ENCODE results near the gene GRIP2. TPM values are rescaled to one million over a fixed set of nuclear protein-coding genes. Genes with fewer than 3 reads are reported as not detected.

The GRIP2 gene
- total and polyA plus RNA-seq, 7 donors = under 0.01 to 1.7 (median 0.68) TPM

DNA sequence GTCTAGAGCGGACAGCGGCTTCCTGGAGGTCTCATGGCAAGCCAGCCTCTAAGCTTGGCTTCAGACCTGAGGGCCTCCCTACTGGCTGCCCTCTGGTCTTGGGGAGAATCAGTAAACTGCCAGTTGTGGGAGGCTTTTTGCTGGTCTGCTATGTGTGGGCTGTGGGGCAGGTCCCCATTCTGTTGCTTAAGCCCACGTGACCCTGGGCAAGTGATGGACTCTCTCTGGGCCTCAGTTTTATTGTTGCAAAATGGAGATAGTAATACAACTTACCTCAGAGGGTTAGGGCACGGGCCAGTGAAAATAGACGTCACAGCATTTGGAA is 76.0 kb downstream of the GRIP2 start:
- WGBS, 2 donors = 89 to 97% methylated on average over 5 of the region's 5 CpGs
- Histone ChIP-seq H3K36me3 (peaks cover 0 to 9% (median 0%) of the 10 kb centered on the region in 4 donors), H3K27ac (no peak overlapping the region), H3K9me3 (no peaks in the 10 kb centered on the region), H3K27me3 (no peaks in the 10 kb centered on the region), H3K4me3 (no peak overlapping the region), H3K4me1 (peaks cover 0 to 19% (median 13%) of the 10 kb centered on the region in 4 donors)
- TF ChIP-seq CTCF (IDR thresholded peaks at IDR 0.05) (no peak), POLR2AphosphoS5 (IDR thresholded peaks at IDR 0.05) (no peak), EP300 (IDR thresholded peaks at IDR 0.05) (no peak), POLR2A (IDR thresholded peaks at IDR 0.05) (no peak)
- no peak for DNase-seq
- intact Hi-C loops (cut with DNase I) = loop anchor here (10.0 kb wide), 1 partner anchor 569 kb away; no protein-coding TSS in a partner anchor

DNA sequence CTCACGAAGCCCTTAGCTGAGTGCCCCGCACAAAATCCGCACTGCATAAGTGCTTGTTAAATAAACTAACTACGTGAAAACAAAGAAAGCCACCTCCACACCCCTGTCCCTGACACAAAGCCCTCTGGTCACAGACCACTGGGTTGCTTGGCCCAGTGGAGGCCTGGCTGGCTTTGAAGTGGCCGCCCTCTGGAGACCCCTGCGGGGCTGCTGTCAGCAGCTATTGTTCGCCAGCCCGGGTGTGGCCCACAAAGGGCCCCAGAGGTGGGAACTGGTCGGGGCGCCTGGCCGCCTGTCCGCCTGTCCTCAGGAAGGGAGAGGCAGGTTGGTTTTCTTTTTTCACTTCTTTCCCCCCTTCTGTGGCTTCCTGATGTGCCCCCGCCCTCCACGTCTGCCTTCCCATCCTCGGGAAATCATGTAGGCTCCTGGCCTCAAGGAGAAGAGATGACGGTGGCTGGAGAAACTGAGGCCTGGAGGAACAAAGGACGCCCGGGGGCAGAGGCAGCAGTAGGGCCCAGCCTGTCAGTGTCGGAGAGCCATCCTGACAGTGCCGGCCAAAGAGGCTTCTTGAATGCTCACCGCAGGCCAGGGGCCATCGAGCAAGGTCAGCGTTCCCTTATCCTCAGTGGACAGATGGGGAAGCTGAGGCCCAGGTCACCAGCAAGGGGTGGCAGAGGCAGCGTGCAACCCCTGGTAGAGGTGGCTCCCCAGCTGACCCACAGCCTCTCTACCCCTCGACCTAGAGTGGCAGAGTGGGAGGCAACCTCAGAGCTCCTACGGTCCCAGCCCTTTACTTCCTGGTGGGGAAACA is 76.6 kb downstream of the GRIP2 start:
- peaks cover 0 to 19% (median 13%) of the 10 kb centered on the region in 4 donors for H3K4me1 ChIP-seq
- intact Hi-C loops (cut with DNase I) = loop anchor here (10.0 kb wide), 1 partner anchor 569 kb away; no protein-coding TSS in a partner anchor
- no peaks in the 10 kb centered on the region for H3K27me3 ChIP-seq
- TF ChIP-seq EP300 (IDR thresholded peaks at IDR 0.05) = no peak
- TF ChIP-seq CTCF (IDR thresholded peaks at IDR 0.05) = no peak
- no peak for TF ChIP-seq POLR2AphosphoS5 (IDR thresholded peaks at IDR 0.05)
- TF ChIP-seq POLR2A (IDR thresholded peaks at IDR 0.05) = no peak
- H3K36me3 ChIP-seq = peaks cover 0 to 9% (median 0%) of the 10 kb centered on the region in 4 donors
- 86 to 92% methylated on average over 26 of the region's 26 CpGs for WGBS, 2 donors
- H3K4me3 ChIP-seq = no peak overlapping the region
- no peak overlapping the region for H3K27ac ChIP-seq
- no peak for DNase-seq
- no peaks in the 10 kb centered on the region for H3K9me3 ChIP-seq

- WGBS, 2 donors = 91% methylated on average over 9 of the region's 9 CpGs
- Histone ChIP-seq H3K36me3 (peaks cover 0 to 9% (median 0%) of the 10 kb centered on the region in 4 donors), H3K27me3 (no peaks in the 10 kb centered on the region), H3K4me1 (peaks cover 0 to 19% (median 13%) of the 10 kb centered on the region in 4 donors), H3K9me3 (no peaks in the 10 kb centered on the region), H3K27ac (no peak overlapping the region), H3K4me3 (no peak overlapping the region)
- no peak for DNase-seq
- TF ChIP-seq POLR2A (IDR thresholded peaks at IDR 0.05) = no peak
- TF ChIP-seq EP300 (IDR thresholded peaks at IDR 0.05) = no peak
- TF ChIP-seq POLR2AphosphoS5 (IDR thresholded peaks at IDR 0.05) = no peak
- no peak for TF ChIP-seq CTCF (IDR thresholded peaks at IDR 0.05)
- intact Hi-C loops (cut with DNase I) = loop anchor here (10.0 kb wide), 1 partner anchor 568 kb away; no protein-coding TSS in a partner anchor
These were observed 77.4 kb downstream of the GRIP2 start for GRCh38 chr3:14462738-14463137.

DNA sequence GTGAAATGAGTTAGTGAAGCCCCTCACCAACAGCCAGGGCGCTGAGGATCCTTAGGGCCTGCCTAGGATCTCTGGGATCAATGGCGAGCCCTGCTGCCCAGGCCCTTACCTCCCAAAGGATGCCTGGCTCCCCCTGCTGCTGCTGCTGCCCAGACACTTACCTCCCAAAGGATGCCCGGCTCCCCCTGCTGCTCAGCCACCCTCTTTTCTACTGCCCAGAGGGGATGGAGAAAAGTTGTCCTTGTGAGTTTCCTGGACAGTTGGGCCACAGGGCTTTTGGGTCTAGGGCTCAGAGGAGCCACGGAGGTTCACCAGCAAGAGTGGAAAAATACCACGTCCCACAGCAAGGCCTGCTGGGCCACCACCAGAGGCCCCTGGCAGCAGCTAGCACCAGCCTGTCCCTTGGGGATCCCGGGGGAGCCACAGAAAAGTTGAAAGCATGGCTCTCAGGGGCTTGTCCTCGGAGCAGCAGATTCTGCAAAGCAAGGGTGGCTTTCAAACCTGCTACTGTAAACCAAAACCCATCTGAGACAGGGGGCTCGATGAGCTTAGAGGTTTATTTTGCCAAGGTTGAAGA is 78.3 kb downstream of the GRIP2 start:
- H3K27ac ChIP-seq = no peak overlapping the region
- WGBS, 2 donors = 72 to 80% methylated on average over 8 of the region's 8 CpGs
- H3K27me3 ChIP-seq = no peaks in the 10 kb centered on the region
- peaks cover 0 to 19% (median 13%) of the 10 kb centered on the region in 4 donors for H3K4me1 ChIP-seq
- peaks cover 0 to 9% (median 0%) of the 10 kb centered on the region in 4 donors for H3K36me3 ChIP-seq
- TF ChIP-seq POLR2A (IDR thresholded peaks at IDR 0.05) (no peak), CTCF (IDR thresholded peaks at IDR 0.05) (peak in 3 of 4 experiments; percentile 29 to 45 (median 38))
- intact Hi-C loops (cut with DNase I) = loop anchor here (10.0 kb wide), 1 partner anchor 567 kb away; no protein-coding TSS in a partner anchor
- DNase-seq = no peak
- no peak overlapping the region for H3K4me3 ChIP-seq
- H3K9me3 ChIP-seq = no peaks in the 10 kb centered on the region
